Effector CD4-positive, alpha-beta T cell (primary cell): ENCODE results near the gene UNK.
A peak's percentile ranks its signal among the peaks of the same experiment; 100 is the strongest.
"Not testable (repeated sequence)": the region's sequence is repeated elsewhere in the genome, so short reads cannot be mapped to it uniquely, and the experiment has no call there.

Experiments
- DNase-seq: peaks from one replicate; pipeline ENCODE4 v3.0.0-alpha.2; 2020

Gene UNK

GRCh38 chr17:75853433-75853832 is 68.8 kb downstream of the UNK start:
- no peak for DNase-seq

DNA sequence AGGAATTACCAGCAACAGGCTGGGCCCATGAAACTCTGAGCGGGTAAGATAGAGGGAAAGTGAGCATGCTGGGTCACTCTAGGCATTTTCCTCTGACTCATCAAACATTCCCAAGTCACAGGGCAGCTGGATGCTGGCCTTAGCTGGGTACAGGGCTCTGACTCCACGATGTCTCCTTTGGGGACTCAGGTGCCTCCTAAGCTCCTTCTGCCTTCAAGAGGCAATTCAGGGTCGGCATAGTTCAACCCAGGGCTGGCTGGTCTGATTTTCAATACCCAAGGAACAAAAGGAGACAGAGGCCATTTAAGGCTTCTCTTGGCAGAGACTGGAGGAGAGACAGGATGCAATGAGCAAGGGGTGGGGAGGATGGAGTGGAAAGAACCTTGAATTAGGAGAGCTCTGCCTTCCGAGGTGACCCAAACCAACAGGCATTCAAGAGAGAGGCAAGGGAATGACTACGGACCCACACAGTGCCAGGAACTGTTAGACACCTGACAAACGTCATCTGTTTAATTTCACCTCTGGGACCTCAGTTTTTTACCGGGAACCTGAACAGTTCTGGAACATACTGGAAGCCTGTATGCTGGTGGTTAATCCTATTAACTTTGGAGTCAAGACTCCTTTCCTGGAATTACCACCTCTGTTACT is 69.6 kb downstream of the UNK start:
- no peak for DNase-seq

DNA sequence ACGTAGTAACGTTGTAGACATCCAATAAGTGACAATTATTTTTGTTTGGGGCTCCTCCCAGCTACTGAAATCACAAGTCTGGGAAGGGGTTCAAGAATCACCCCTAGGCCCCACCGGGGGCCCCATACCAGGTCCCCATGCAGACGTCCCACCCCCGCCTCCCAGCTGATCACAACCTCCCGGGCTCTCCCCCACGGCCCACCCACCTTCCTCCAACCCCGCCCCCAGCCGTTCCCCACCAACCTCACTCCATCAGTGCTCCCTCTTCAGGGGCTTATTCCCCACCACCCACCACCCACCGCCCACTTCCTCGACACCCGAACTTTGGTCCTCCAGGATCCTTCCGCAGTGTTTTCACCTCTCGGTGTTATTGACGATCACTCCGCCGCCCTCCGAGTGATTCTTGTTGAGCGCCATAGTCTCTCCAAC is 70.3 kb downstream of the UNK start:
- no peak for DNase-seq

DNA sequence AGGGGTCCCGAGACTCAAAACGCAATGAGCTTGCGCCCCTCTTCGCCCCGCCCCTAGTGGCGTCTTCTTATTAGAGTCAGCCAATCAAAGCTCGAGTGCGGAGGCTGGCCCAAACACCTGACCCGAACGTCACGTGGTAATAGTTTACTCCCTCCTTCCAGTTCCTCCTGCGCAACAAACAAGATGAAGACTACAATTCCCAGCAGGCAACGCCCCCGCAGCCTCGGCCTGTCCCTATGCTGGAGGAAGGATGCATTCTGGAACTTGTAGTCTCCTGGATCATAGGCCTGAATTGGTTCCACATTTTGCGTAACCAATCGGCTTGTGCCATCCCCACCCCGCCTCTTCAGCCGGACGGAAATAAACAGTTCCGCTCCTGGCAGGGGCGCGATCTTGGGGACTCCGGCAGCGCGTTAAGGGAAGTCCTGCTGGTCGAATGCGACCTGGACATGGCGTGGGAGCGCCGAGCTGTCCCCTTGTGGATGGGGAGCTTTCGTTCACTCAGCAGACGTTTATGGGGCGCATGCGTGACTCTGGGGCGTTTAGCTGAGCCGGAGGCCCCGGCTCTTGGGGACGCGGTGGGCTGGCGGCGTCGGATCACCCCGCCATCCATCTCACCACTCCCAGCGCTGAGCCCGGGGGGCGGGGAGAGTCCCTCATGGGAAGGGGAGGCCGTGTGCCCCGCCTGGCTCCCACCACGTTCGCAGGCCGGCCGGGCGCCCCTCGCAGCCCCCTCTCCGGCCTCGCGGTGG is 70.9 kb downstream of the UNK start, which contains the start of gene WBP2:
Gene WBP2 (minus strand): TSS at position 26 of the 752 bp plus-strand sequence. CDS start 38 bp downstream, outside the sequence.
- DNase-seq, result peak; percentile 97

DNA sequence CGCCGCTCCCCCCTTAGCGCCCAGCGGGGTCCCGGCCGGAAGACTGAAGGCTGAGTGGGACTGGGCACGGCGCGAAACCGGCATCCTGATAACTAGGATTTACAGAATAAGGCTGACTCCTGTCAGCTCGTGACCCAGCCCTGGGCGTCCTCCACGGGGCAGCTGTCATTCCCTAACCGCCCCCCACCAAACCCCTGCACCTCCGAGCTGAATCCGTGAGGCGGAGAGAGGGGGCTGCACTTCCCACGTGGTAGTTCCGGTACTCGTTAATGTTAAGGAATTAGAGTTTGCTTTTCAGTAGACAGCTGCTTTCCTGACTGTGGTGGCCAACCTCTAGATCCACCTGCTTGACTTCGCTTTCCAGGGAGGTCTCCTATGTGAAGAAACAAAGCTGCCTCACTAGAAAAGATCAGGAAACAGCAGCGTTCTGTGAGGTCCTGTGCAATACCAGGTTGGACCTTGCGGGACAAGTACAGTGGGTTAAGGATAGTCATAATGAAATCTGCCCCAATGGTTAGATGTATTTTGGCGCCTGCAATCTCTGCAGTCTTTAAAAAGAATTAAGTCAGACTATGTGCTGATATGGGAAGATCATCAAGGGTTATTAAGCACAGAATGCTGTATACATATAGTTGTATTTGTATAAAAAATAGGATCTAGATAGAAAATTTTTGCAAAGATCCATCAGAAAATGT is 71.6 kb downstream of the UNK start:
- DNase-seq, result no peak

DNA sequence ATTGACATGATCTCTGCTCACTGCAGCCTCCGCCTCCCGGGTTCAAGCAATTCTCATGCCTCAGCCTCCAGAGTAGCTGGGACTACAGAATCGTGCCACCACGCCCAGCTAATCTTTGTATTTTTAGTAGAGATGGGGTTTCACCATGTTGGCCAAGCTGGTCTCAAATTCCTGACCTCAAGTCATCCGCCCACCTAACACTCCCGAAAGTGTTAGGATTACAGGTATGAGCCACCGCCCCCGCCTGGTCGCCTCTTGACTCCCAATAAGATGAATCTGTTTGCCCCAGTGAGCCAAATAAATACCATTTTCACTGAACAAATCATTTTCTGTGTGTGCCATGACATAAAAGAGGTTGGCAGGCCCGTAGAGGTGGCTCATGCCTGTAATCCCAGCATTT is 74.8 kb downstream of the UNK start:
- not testable (repeated sequence) for DNase-seq

DNA sequence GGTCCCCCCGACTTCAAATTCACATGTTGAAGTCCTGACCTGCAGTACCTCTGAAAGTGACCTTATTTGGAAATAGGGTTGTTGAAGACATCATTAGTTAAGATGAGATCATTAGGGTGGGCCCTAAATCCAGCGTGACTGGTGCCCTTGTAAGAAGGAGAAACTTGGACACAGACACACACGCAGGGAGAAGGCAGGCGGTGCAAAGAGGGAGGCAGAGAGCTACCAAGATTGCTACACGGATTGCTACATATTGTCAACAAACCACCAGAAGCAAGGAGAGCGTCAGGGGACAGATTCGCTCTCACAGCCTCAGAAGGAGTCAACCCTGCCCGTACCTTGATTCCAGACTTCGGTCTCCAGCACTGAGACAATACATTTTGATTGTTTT is 77.3 kb downstream of the UNK start:
- DNase-seq, result no peak

GRCh38 chr17:75864448-75864871 is 79.9 kb downstream of the UNK start:
- DNase-seq, result no peak

GRCh38 chr17:75864887-75865286 is 80.3 kb downstream of the UNK start:
- not testable (repeated sequence) for DNase-seq

- not testable (repeated sequence) for DNase-seq
These were observed 81.0 kb downstream of the UNK start for GRCh38 chr17:75865404-75866188.

DNA sequence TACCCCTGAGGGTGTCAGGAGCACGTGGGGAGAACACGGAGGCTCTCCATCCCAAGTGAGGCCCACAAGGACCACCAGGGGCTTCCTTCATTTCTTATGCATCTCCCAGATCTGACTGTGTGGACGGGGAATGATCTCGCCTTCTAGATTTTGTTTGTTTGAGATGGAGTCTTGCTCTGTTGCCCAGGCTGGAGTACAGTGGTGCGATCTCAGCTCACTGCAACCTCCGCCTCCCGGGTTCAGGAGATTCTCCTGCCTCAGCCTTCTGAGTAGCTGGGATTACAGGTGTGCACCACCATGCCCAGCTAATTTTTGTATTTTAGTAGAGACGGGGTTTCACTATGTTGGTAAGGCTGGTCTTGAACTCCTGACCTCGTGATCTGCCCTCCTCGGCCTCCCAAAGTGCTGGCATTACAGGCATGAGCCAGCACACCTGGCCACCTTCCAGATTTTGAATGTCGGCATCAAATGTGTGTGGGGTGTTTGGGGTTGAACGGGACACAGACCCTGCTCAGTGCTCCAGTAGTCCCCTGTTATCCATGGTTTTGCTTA is 84.2 kb downstream of the UNK start:
- not testable (repeated sequence) for DNase-seq

- no peak for DNase-seq
These were observed 84.9 kb downstream of the UNK start for GRCh38 chr17:75869282-75870141.

DNA sequence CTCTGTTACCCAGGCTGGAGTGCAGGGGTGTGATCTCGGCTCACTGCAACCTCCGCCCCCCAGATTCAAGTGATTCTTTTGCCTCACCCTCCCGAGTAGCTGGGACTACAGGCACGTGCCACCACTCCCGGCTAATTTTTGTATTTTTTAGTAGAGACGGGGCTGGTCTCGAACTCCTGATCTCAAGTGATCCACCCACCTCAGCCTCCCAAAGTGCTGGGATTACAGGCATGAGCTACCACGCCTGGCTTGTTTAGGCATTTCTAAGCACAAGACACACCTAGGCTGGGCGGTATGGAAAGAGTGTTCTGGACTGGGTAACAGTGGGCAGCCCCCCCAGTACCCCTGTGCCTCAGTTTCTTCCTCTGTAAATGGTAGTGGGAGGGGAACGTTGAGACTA is 85.6 kb downstream of the UNK start:
- DNase-seq, result not testable (repeated sequence)

DNA sequence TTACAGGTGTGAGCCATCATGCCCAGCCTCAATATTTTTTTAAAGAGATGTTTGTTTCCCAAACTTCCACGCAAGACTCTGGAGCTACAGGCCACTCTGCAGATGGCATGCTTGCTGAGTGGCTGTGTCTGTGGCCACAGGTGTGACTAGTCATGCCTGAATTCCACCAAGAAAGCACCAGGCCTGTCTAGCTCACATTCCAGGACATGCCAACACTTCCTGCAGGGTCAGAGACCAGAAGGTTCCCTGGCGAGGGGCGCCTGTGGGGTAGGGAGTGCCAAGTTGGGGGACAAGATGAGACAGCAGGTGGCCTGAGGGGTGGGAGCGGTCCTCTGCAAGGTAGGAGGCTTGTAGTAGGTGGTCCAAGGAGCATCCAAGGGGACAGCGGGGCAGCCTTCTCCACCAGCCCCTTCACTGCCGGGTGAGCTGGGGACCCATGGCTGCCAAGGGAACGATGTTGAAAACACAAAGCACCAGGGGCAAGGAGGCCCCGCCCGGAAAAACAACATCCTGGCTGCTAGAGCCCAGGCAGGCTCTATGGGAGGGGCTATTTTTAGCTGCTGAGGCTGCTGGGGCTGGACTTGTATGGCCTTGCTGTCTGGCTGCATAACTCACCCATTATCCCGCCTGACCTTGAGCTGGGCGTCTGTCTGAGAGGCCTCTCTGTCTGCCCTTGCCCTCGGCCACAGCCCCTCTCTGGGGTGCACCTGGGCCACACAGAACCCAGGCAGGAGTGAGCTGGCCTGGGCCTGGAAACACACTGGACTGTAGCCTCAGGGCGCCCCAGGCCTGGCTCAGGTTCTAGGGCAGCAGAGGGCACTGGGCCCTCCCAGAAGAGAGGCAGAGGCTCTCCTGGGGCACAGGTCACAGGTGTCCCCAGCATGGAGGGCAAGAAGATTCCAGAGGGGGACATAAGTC is 88.1 kb downstream of the UNK start:
- peak; percentile 48 for DNase-seq

DNA sequence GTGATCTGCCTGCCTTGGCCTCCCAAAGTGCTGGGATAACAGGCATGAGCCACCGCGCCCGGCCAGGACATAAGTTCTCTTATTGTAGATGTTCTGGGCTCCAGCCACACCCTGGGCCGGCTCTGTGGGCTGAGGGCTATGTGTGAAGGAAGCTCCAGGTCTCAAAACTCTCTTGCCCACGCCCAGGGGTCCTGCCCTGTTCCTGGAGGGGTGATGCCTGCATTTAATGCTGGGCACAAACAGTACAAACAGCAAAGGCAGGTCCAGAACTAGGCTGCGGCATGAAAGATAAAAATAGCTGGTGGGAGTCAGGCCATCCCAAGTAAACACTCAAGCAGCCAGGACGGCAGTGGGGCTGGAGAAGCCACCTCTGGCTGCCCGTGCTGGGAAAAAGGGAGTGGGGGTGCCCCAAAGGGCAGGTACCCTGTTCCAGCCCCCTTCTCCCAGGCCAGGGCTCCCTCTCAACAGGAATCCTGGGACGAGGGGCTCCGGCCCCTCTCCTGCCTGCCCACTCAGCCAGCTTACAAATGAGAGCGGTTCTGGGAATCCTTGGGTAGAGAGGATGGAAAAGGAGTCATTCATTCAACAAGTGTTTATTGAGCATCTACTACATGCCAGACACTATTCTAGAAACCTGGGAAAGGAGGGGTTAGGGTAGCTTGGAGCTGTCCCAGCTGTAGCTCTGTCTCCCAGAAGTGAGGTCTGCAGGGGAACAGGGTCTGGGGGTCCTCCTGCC is 89.1 kb downstream of the UNK start:
- DNase-seq, result no peak

DNA sequence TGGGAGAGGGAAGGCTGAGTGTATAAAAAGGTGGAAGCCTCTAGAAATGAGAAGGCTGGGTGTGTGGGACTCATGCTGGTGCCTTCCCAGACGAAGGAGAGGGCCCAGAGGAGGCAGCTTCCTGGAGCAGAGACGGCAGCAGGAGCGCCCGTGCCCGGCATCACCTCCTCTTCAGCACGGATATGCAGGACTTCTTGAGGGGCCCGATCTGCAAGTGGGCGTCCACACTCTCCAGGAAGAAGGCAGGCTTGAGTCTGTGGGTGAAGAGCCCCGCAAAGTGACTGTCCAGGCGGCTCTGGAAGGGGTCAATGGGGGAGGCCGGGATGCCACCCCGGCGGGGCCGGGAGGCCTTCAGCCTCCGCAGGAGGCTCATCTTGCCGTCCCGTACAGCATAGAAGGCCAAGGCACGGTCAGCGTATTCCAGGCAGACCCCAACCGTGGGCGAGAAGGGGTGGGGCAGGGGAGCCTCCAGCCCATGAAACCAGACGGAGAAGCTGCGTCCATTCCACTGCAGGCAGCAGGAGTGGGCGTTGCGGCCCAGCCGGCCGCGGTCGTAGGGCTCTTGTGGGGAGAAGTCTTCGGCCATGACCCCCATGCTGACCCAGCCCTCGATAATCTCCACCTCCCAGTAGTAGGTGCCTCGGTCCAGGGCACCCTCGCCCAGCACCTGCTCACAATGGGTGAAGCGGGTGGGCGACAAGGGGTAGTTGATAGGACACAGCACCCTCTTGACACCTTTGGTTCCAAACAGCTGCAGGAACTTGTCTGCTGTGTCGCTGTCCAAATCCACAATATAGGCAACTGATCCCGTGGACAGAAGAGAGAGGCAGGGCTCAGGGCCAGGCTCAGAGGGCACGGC is 89.9 kb downstream of the UNK start:
- DNase-seq, result no peak
